Tibial nerve (tissue), 3 donors: ENCODE measurements around the gene TPBGL.

Source experiments
- CTCF ChIP-seq, 5 experiments: fragments of 200-600 bp in 3 of 5; fragments of 450-650 bp in 2 of 5; sonication (generic) in 3 of 5; IDR thresholded peaks; one replicate each; pipeline ENCODE4 v1.5.1; 2016 to 2019; ENCODE audit warnings: antibody characterized with exemption in 5 of 5, mild to moderate bottlenecking in 3 of 5, moderate library complexity in 2 of 5
- POLR2A ChIP-seq, 2 donors: fragments of 450-650 bp; IDR thresholded peaks; one replicate each; pipeline ENCODE4 v1.6.1; 2017; ENCODE audit warnings: antibody characterized with exemption in 2 of 2, mild to moderate bottlenecking in 2 of 2, moderate library complexity in 2 of 2

- no peak for TF ChIP-seq CTCF (IDR thresholded peaks at IDR 0.05)
- no peak for TF ChIP-seq POLR2A (IDR thresholded peaks at IDR 0.05)
Measured at GRCh38 chr11:75230621-75231020, 10.0 kb upstream of the TPBGL start.
